Panc1 (cell line): Measurements from ENCODE around the gene ANKRD10. TPM values are rescaled to one million over a fixed set of nuclear protein-coding genes. Genes with fewer than 3 reads are reported as not detected.

Experiments
- ATAC-seq: fragments of 200-7000 bp; cut with Tn5 transposase; 2 replicates; pipeline ENCODE4 v1.9.1; 2020; ENCODE audit warnings: mild to moderate bottlenecking, moderate library complexity
- BruUV-seq: library from RNA; stranded (reverse); fragments of 400-500 nt; replicated peaks from 2 replicates; lab custom pipeline; 2021; lab: Mats Ljungman, UMichigan
- CTCF ChIA-PET: fragments of 300-600 bp; sonication (Branson Sonifier 250); formaldehyde crosslinking; loops from one replicate; lab custom pipeline; 2022; ENCODE audit warnings: antibody characterized with exemption; lab: Charles Lee
- POLR2A ChIA-PET: fragments of 300-600 bp; sonication (Branson Sonifier 250); formaldehyde crosslinking; loops from one replicate; lab custom pipeline; 2022; ENCODE audit warnings: antibody characterized with exemption; lab: Charles Lee
- DNase-seq: peaks from one replicate; pipeline ENCODE4 v3.0.0-alpha.2; 2010; ENCODE audit warnings: low read depth, low spot score
- H3K27ac ChIP-seq: 2 replicates; pipeline ENCODE4 v1.5.1; 2011; ENCODE audit warnings: mild to moderate bottlenecking, low read length, inconsistent platforms
- H3K27me3 ChIP-seq: fragments of 200-500 bp; sonication (Bioruptor generic); 2 replicates; pipeline ENCODE4 v1.6.0; 2014; ENCODE audit warnings: low read length, inconsistent platforms; ENCODE audit not compliant: control insufficient read depth, insufficient read depth
- H3K36me3 ChIP-seq: fragments of 200-500 bp; sonication (Bioruptor generic); 2 replicates; pipeline ENCODE4 v1.5.1; 2014; ENCODE audit warnings: inconsistent platforms, mild to moderate bottlenecking, low read length, moderate library complexity; ENCODE audit not compliant: control insufficient read depth, insufficient read depth
- H3K4me1 ChIP-seq: 2 replicates; pipeline ENCODE4 v1.5.1; 2011; ENCODE audit warnings: inconsistent platforms, mild to moderate bottlenecking, low read length, moderate library complexity; ENCODE audit not compliant: control insufficient read depth, insufficient read depth
- H3K4me3 ChIP-seq, 2 experiments: 2 replicates each; pipeline ENCODE4 v1.5.1; 2011 to 2012; ENCODE audit warnings: low read depth in 2 of 2, low read length in 2 of 2, mild to moderate bottlenecking in 2 of 2, inconsistent platforms in 1 of 2, moderate library complexity in 1 of 2
- H3K9me3 ChIP-seq: fragments of 200-500 bp; sonication (Bioruptor generic); 2 replicates; pipeline ENCODE4 v1.5.1; 2014; ENCODE audit warnings: low read depth, mild to moderate bottlenecking, inconsistent platforms, low read length, moderate library complexity; ENCODE audit not compliant: control insufficient read depth, insufficient read depth
- POLR2AphosphoS5 ChIP-seq: IDR thresholded peaks from 2 replicates; pipeline ENCODE4 v1.6.1; 2012; ENCODE audit warnings: mild to moderate bottlenecking, low read depth, low read length, moderate library complexity
- SIN3A ChIP-seq: IDR thresholded peaks from 2 replicates; pipeline ENCODE4 v1.6.1; 2012; ENCODE audit warnings: low read depth, mild to moderate bottlenecking, low read length, moderate library complexity, borderline replicate concordance; ENCODE audit not compliant: insufficient read depth
- TCF7L2 ChIP-seq: IDR thresholded peaks from 2 replicates; pipeline ENCODE4 v1.6.1; 2011; ENCODE audit warnings: mild to moderate bottlenecking, low read depth, low read length, inconsistent platforms
- in situ Hi-C: cut with HindIII; loops from 2 replicates; pipeline ENCODE4 v1.10.0; 2016; ENCODE audit warnings: low sequenced_read_pairs, low pct_unique_long_range_greater_than_20kb
- intact Hi-C: fragments of 100-400 bp; cut with micrococcal nuclease; formaldehyde crosslinking; loops from one replicate; pipeline ENCODE4 v1.10.0; 2022; ENCODE audit not compliant: unreplicated experiment
- total RNA-seq: library from RNA; stranded (reverse); gene quantifications from one replicate; pipeline ENCODE4 v1.2.1, GENCODE V29; 2021; ENCODE audit not compliant: unreplicated experiment
- TF ChIP-seq, protein P1 (sequence below), 2 experiments: IDR thresholded peaks; 2 replicates each; pipeline ENCODE4 v1.6.1; 2011 to 2012; ENCODE audit warnings: low read depth in 2 of 2, control low read depth in 1 of 2, low read length in 1 of 2, mild to moderate bottlenecking in 1 of 2, moderate library complexity in 1 of 2; ENCODE audit not compliant: insufficient read depth in 1 of 2
- TF ChIP-seq, protein P2 (sequence below): fragments of 450-650 bp; IDR thresholded peaks from 2 replicates; pipeline ENCODE4 v1.5.1; 2017; ENCODE audit warnings: mild to moderate bottlenecking

Gene ANKRD10
- total RNA-seq, 1 experiment from 2014 or later, result 76.8 TPM

DNA sequence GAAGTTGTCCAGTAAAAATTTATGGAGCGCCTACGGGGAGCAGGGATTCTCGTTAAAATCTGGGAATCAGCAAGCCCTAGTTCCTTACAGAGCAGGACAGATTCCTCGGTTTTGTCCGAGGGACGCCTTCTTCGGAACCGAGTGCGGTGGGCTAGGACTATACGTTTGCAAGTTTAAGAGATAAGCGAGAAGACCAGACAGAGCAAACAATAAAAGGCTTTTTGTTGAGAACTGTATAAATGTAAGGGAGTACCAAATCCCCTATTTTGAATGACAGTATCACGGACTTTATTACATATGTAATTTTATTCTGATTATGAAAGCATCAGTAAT lies 971 bp upstream of the ANKRD10 start:
- H3K27ac ChIP-seq, result peak overlapping the region; percentile 94
- BruUV-seq, result no TSS peak
- DNase-seq, result no peak
- no peaks in the 10 kb centered on the region for H3K9me3 ChIP-seq
- ChIA-PET CTCF (interaction anchor here (0.7 to 0.9 kb wide), 2 partner anchors 303 to 309 kb away, joined by 3 to 4 read pairs; no protein-coding TSS in a partner anchor), POLR2A (no interaction called here)
- H3K27me3 ChIP-seq, result no peaks in the 10 kb centered on the region
- H3K4me1 ChIP-seq, result peaks cover 14% of the 10 kb centered on the region
- ATAC-seq, result no peak
- no peaks in the 10 kb centered on the region; the same call in 1 of the 2 replicates for H3K36me3 ChIP-seq
- in situ Hi-C loops (no loop called here), intact Hi-C loops (loop anchor here (10.0 kb wide), 1 partner anchor 299 kb away; no protein-coding TSS in a partner anchor)
- TF ChIP-seq POLR2AphosphoS5, result no peak
- TF ChIP-seq SIN3A, result 0 out of 2 replicates have a peak, but pooled peaks have one; percentile 3
- peak overlapping the region; percentile 61 to 63 for H3K4me3 ChIP-seq

DNA sequence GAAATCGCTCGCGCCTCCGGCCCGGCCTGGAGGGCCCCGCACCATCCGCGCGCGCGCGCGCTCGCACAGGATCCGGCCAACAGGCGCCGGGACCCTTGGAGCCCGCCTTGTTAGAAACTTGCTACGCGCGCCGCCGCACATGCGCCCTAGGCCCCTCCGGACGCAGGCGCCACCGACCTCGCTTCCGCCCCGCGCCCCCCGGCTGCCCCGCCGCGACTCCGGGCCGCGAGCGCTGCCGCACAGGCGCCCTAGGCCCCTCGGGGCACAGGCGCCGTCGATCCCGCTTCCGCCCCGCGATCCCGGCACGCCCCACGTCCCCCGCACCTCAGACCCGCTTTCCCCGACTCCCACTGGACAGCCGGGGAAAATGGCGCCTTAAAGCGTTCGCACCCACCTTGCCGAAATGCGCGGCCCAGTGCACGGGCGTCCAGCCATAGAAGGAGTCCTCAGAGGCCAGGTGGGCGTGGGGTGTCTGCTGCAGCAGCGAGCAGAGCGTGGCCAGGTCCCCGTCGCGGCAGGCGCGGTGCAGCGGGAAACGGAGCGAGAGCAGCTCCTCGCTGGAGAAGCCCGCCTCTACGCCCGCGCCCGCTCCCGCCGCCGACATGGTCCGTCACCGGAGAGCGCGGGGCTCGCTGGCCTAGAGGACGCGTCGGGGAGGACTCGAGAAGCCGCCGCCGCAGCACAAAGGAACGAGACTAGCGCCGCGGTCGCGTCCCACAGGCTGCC lies 375 bp downstream of the ANKRD10 start:
- Histone ChIP-seq H3K4me1 (peaks cover 27% of the 10 kb centered on the region), H3K36me3 (no peaks in the 10 kb centered on the region; the same call in 1 of the 2 replicates), H3K27ac (peak overlapping the region; percentile 94), H3K9me3 (no peaks in the 10 kb centered on the region), H3K27me3 (no peaks in the 10 kb centered on the region), H3K4me3 (peak overlapping the region; percentile 63 to 81)
- CTCF ChIA-PET, result interaction anchor here (0.9 kb wide), 1 partner anchor 153 kb away, joined by 3 read pairs; no protein-coding TSS in a partner anchor
- ATAC-seq (peak; percentile 63), DNase-seq (no peak)
- POLR2A ChIA-PET, result interaction anchor here (0.6 to 0.7 kb wide), 4 partner anchors 10 to 137 kb away, joined by 3 to 4 read pairs (median 4); no protein-coding TSS in a partner anchor
- in situ Hi-C loops (no loop called here), intact Hi-C loops (loop anchor here (10.0 kb wide), 1 partner anchor 300 kb away; no protein-coding TSS in a partner anchor)
- peak; percentile 28; the same call in 1 of the 2 replicates for TF ChIP-seq POLR2AphosphoS5
- TF ChIP-seq TCF7L2, result no peak
- TF ChIP-seq, protein P1, sequence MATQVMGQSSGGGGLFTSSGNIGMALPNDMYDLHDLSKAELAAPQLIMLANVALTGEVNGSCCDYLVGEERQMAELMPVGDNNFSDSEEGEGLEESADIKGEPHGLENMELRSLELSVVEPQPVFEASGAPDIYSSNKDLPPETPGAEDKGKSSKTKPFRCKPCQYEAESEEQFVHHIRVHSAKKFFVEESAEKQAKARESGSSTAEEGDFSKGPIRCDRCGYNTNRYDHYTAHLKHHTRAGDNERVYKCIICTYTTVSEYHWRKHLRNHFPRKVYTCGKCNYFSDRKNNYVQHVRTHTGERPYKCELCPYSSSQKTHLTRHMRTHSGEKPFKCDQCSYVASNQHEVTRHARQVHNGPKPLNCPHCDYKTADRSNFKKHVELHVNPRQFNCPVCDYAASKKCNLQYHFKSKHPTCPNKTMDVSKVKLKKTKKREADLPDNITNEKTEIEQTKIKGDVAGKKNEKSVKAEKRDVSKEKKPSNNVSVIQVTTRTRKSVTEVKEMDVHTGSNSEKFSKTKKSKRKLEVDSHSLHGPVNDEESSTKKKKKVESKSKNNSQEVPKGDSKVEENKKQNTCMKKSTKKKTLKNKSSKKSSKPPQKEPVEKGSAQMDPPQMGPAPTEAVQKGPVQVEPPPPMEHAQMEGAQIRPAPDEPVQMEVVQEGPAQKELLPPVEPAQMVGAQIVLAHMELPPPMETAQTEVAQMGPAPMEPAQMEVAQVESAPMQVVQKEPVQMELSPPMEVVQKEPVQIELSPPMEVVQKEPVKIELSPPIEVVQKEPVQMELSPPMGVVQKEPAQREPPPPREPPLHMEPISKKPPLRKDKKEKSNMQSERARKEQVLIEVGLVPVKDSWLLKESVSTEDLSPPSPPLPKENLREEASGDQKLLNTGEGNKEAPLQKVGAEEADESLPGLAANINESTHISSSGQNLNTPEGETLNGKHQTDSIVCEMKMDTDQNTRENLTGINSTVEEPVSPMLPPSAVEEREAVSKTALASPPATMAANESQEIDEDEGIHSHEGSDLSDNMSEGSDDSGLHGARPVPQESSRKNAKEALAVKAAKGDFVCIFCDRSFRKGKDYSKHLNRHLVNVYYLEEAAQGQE (IDR thresholded peaks at IDR 0.05; ENCODE audit: insufficient read depth in 1 of 2, low read depth in 2 of 2, low read length in 1 of 2), result no peak
- TF ChIP-seq, protein P2, sequence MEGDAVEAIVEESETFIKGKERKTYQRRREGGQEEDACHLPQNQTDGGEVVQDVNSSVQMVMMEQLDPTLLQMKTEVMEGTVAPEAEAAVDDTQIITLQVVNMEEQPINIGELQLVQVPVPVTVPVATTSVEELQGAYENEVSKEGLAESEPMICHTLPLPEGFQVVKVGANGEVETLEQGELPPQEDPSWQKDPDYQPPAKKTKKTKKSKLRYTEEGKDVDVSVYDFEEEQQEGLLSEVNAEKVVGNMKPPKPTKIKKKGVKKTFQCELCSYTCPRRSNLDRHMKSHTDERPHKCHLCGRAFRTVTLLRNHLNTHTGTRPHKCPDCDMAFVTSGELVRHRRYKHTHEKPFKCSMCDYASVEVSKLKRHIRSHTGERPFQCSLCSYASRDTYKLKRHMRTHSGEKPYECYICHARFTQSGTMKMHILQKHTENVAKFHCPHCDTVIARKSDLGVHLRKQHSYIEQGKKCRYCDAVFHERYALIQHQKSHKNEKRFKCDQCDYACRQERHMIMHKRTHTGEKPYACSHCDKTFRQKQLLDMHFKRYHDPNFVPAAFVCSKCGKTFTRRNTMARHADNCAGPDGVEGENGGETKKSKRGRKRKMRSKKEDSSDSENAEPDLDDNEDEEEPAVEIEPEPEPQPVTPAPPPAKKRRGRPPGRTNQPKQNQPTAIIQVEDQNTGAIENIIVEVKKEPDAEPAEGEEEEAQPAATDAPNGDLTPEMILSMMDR, result no peak
- TF ChIP-seq SIN3A, result no peak
- BruUV-seq, result no TSS peak

DNA sequence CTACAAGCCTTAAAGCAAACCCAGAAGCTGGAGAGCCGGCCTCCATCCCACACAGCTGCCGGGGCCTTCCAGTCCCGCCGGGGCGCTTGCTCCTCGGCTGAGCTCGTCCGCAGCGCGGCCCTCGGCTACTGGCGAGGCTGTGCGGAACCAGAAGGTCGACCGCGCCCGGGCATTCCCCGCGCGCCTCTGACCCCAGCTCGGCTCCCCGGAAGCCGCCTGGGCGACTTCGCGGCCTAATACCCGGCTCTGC lies 863 bp downstream of the ANKRD10 start:
- POLR2A ChIA-PET, result interaction anchor here (0.7 kb wide), 1 partner anchor 10 kb away, joined by 3 read pairs; no protein-coding TSS in a partner anchor
- no peak; the same call in 1 of the 2 replicates for ATAC-seq
- TF ChIP-seq, protein P1 (IDR thresholded peaks at IDR 0.05; ENCODE audit: insufficient read depth in 1 of 2, low read depth in 2 of 2, low read length in 1 of 2), result no peak
- no peak for TF ChIP-seq POLR2AphosphoS5
- TF ChIP-seq SIN3A, result no peak
- TF ChIP-seq, protein P2, result no peak
- TF ChIP-seq TCF7L2, result no peak
- in situ Hi-C loops, result no loop called here
- CTCF ChIA-PET, result interaction anchor here (0.9 kb wide), 1 partner anchor 154 kb away, joined by 3 read pairs; no protein-coding TSS in a partner anchor
- Histone ChIP-seq H3K9me3 (no peaks in the 10 kb centered on the region), H3K4me3 (peak overlapping the region; percentile 63 to 81), H3K36me3 (no peaks in the 10 kb centered on the region; the same call in 1 of the 2 replicates), H3K27ac (peak overlapping the region; percentile 94), H3K4me1 (peaks cover 32% of the 10 kb centered on the region), H3K27me3 (no peaks in the 10 kb centered on the region)
- BruUV-seq, result no TSS peak
- intact Hi-C loops, result loop anchor here (10.0 kb wide), 1 partner anchor 301 kb away; no protein-coding TSS in a partner anchor
- DNase-seq, result no peak
